Spleen (tissue), 7 donors: Measurements from ENCODE around the gene RNF180.

ENCODE experiments used
- POLR2A ChIP-seq, 3 donors: fragments of 450-650 bp; IDR thresholded peaks; one replicate each; pipeline ENCODE4 v1.5.1; 2017; ENCODE audit warnings: antibody characterized with exemption in 3 of 3, mild to moderate bottlenecking in 1 of 3
- TF ChIP-seq, protein P1 (sequence below), 11 experiments: fragments of 200-600 bp in 7 of 11; fragments of 450-650 bp in 4 of 11; sonication (generic) in 4 of 11; IDR thresholded peaks in 8 of 11; conservative IDR thresholded peaks in 3 of 11; 1 replicate in 7 of 11; 2 replicates in 4 of 11; pipeline versions ENCODE4 v1.4.0 to v1.8.0; 2016 to 2021; ENCODE audit warnings: antibody characterized with exemption in 11 of 11, inconsistent platforms in 4 of 11, mild to moderate bottlenecking in 1 of 11
- donor health status: DM: no; HTN: no; CAD: no; lungs with moderate emphysema.
- donor health status: DM: no; HTN: no; CAD: no.
- donor health status: DM: no; HTN: no; CAD: no.

DNA sequence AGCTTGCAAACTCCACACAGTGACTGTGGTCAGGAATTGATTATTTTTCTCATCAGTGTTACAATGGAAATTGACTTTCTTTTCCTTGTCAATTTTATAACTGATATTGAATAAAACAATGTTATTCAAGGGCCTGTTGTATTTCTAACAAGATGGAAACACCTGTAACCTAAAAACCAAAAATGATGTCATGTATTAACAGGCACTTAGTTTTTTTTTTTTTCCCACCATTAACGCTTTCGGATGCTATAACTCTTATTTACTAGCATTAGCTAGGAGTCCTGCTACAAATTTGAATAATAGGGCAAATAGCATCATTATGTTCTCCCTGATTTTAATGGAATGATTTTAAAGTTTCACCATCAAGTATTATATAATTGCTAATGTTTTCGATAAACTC, 30.3 kb downstream of the RNF180 start:
- TF ChIP-seq, protein P1, sequence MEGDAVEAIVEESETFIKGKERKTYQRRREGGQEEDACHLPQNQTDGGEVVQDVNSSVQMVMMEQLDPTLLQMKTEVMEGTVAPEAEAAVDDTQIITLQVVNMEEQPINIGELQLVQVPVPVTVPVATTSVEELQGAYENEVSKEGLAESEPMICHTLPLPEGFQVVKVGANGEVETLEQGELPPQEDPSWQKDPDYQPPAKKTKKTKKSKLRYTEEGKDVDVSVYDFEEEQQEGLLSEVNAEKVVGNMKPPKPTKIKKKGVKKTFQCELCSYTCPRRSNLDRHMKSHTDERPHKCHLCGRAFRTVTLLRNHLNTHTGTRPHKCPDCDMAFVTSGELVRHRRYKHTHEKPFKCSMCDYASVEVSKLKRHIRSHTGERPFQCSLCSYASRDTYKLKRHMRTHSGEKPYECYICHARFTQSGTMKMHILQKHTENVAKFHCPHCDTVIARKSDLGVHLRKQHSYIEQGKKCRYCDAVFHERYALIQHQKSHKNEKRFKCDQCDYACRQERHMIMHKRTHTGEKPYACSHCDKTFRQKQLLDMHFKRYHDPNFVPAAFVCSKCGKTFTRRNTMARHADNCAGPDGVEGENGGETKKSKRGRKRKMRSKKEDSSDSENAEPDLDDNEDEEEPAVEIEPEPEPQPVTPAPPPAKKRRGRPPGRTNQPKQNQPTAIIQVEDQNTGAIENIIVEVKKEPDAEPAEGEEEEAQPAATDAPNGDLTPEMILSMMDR (IDR thresholded peaks at IDR 0.05 in 8 of 11, conservative IDR thresholded peaks at IDR 0.05 in 3 of 11): no peak
- TF ChIP-seq POLR2A (IDR thresholded peaks at IDR 0.05): no peak
